Smooth muscle cell (in vitro differentiated cells): ENCODE results near the gene ODF4. TPM values are rescaled to one million over a fixed set of nuclear protein-coding genes. Genes with fewer than 3 reads are reported as not detected.

Experiments used
- DNase-seq: peaks from one replicate; lab custom pipeline; 2025; ENCODE audit not compliant: unreplicated experiment; lab: John Stamatoyannopoulos, UW
- H2AFZ ChIP-seq: fragments of 200-600 bp; sonication (generic); 2 replicates; pipeline ENCODE4 v1.6.0; 2016; ENCODE audit warnings: antibody characterized with exemption, low read depth, mild to moderate bottlenecking
- H3F3A ChIP-seq: fragments of 200-600 bp; sonication (generic); 2 replicates; pipeline ENCODE4 v1.6.0; 2017; ENCODE audit warnings: antibody characterized with exemption, low read depth
- H3K27ac ChIP-seq: fragments of 200-600 bp; sonication (generic); 2 replicates; pipeline ENCODE4 v1.5.1; 2016; ENCODE audit warnings: low read depth, mild to moderate bottlenecking
- H3K27me3 ChIP-seq: fragments of 200-600 bp; sonication (generic); 2 replicates; pipeline ENCODE4 v1.6.1; 2016; ENCODE audit warnings: low read depth, mild to moderate bottlenecking
- H3K36me3 ChIP-seq: fragments of 200-600 bp; sonication (generic); 2 replicates; pipeline ENCODE4 v1.5.1; 2016; ENCODE audit warnings: low read depth
- H3K4me1 ChIP-seq: fragments of 200-600 bp; sonication (generic); 2 replicates; pipeline ENCODE4 v1.5.1; 2016; ENCODE audit warnings: low read depth
- H3K4me2 ChIP-seq: fragments of 200-600 bp; sonication (generic); 2 replicates; pipeline ENCODE4 v1.6.0; 2016; ENCODE audit warnings: mild to moderate bottlenecking
- H3K4me3 ChIP-seq: fragments of 200-600 bp; sonication (generic); 2 replicates; pipeline ENCODE4 v1.5.1; 2016; ENCODE audit warnings: mild to moderate bottlenecking
- H3K79me2 ChIP-seq: fragments of 200-600 bp; sonication (generic); 2 replicates; pipeline ENCODE4 v1.6.0; 2016; ENCODE audit warnings: low read depth, mild to moderate bottlenecking
- H3K9ac ChIP-seq: fragments of 200-600 bp; sonication (generic); 2 replicates; pipeline ENCODE4 v1.6.0; 2016; ENCODE audit warnings: low read depth
- H3K9me3 ChIP-seq: fragments of 200-600 bp; sonication (generic); replicated peaks from 2 replicates; pipeline ENCODE4 v1.5.1; 2016; ENCODE audit warnings: low read depth
- H4K20me1 ChIP-seq: fragments of 200-600 bp; sonication (generic); 2 replicates; pipeline ENCODE4 v1.6.0; 2016; ENCODE audit warnings: low read depth
- WGBS: methylation state at CpG from one replicate; pipeline ENCODE4 v1.1.7; 2016; ENCODE audit warnings: low lambda C conversion rate; 5-methylcytosine and 5-hydroxymethylcytosine counted together
- polyA plus RNA-seq: library from polyadenylated mRNA; unstranded; fragments of >200 nt; fragmentation: Nextera tagmentation; extraction: Ambion mirVana; gene quantifications from 2 replicates; pipeline ENCODE4 v1.2.1, GENCODE V29; 2016
- total RNA-seq: library from RNA; depleted of rRNA; stranded (reverse); fragments of >200 nt; gene quantifications from 2 replicates; pipeline ENCODE4 v1.2.3, GENCODE V29; 2014
- TF ChIP-seq, protein P1 (sequence below): fragments of 200-600 bp; sonication (generic); IDR thresholded peaks from 2 replicates; pipeline ENCODE4 v1.5.1; 2017; ENCODE audit warnings: borderline replicate concordance, mild to moderate bottlenecking, antibody characterized with exemption; ENCODE audit not compliant: insufficient read depth, poor library complexity, severe bottlenecking

Gene ODF4
- total and polyA plus RNA-seq, 2 experiments from 2014 or later, result not detected

DNA sequence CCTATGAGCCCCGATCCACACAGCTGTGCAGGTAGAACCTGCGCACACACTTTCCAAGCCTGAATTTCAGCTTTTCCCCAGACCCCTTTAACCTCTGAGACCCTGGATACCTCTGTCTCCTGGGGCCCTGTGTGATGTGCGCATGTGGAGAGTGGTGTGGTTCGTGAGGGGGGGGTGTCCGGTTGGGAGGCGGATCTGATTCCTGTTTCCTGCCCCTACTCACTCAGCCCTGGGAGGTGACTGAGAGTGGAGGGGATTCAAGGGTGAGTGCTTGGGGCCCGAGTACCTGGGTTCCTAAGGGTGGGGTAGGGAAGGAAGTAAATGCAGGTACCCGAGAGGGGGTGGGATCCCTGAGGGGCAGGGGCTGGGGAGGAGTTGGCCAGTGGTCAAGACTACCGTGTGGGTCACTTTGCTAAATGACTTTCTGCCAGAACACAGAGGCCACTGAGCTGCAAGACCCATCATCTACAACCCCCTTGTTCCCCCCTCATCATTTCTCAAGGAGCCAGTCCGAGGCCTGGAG lies 29.0 kb upstream of the ODF4 start:
- Histone ChIP-seq H3K36me3 (no peaks in the 10 kb centered on the region), H3K27ac (no peak overlapping the region), H3K27me3 (peaks cover 32% of the 10 kb centered on the region), H3K4me3 (no peak overlapping the region), H2AFZ (no peak overlapping the region), H4K20me1 (no peaks in the 10 kb centered on the region), H3K9me3 (no peaks in the 10 kb centered on the region), H3K9ac (no peak overlapping the region), H3K4me1 (peaks cover 11% of the 10 kb centered on the region), H3K4me2 (no peak overlapping the region), H3K79me2 (no peaks in the 10 kb centered on the region), H3F3A (no peaks in the 10 kb centered on the region)
- WGBS, result 77% methylated on average over 8 of the region's 10 CpGs
- no peak for DNase-seq
- TF ChIP-seq, protein P1, sequence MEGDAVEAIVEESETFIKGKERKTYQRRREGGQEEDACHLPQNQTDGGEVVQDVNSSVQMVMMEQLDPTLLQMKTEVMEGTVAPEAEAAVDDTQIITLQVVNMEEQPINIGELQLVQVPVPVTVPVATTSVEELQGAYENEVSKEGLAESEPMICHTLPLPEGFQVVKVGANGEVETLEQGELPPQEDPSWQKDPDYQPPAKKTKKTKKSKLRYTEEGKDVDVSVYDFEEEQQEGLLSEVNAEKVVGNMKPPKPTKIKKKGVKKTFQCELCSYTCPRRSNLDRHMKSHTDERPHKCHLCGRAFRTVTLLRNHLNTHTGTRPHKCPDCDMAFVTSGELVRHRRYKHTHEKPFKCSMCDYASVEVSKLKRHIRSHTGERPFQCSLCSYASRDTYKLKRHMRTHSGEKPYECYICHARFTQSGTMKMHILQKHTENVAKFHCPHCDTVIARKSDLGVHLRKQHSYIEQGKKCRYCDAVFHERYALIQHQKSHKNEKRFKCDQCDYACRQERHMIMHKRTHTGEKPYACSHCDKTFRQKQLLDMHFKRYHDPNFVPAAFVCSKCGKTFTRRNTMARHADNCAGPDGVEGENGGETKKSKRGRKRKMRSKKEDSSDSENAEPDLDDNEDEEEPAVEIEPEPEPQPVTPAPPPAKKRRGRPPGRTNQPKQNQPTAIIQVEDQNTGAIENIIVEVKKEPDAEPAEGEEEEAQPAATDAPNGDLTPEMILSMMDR, result no peak

DNA sequence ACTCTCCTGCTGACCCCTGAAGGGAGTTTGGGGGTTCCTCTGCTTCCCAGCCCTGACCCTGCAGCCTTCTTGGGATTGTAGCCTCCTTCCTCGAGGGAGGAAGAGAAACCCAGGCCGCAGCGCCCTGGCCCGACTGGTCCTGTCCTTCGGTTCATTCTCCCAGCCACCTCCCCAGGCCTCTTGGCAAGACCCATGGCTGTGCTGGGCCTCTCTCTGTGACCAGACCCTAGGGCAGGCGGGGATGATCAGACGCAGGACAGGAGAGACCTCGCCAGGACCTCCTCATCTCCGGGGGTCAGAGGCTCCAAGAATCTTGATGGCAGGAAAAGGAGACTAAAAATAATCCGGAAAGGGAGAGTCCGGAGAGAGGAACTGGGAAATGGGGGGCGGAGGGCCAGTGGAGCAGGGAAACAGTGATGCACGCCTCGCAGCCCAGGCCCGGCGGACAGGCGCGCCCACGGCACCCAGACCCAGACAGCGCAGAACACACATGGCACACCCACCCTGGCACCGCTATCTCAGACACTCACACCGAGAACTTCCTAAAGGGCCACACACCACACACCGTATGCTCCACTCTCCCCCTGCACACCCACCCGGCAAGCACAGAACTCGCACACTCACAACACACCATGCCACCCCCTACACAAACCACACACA lies 28.4 kb upstream of the ODF4 start:
- WGBS, result 90% methylated on average over 16 of the region's 25 CpGs
- H3K27me3 ChIP-seq, result peaks cover 38% of the 10 kb centered on the region
- no peak overlapping the region for H3K9ac ChIP-seq
- TF ChIP-seq, protein P1, result no peak
- no peak overlapping the region for H3K4me2 ChIP-seq
- no peaks in the 10 kb centered on the region for H3K79me2 ChIP-seq
- no peak overlapping the region for H2AFZ ChIP-seq
- no peak for DNase-seq
- H3K4me3 ChIP-seq, result no peak overlapping the region
- no peaks in the 10 kb centered on the region for H3K36me3 ChIP-seq
- no peaks in the 10 kb centered on the region for H4K20me1 ChIP-seq
- peaks cover 14% of the 10 kb centered on the region for H3K4me1 ChIP-seq
- H3K9me3 ChIP-seq, result no peaks in the 10 kb centered on the region
- H3K27ac ChIP-seq, result no peak overlapping the region
- H3F3A ChIP-seq, result no peaks in the 10 kb centered on the region

DNA sequence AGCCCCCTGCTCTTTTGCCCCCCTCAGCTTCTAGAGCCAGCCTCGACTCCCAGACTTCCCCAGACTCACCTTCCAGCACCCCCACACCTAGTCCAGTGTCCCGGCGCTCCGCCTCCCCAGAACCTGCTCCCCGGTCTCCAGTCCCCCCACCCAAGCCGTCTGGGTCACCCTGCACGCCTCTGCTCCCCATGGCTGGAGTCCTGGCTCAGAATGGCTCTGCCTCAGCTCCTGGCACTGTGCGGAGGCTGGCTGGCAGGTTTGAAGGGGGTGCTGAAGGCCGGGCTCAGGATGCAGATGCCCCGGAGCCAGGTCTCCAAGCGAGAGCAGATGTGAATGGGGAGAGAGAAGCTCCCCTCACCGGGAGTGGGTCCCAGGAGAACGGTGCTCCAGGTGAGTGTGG lies 27.4 kb upstream of the ODF4 start:
- Histone ChIP-seq H2AFZ (no peak overlapping the region), H3K9ac (no peak overlapping the region), H3K4me3 (no peak overlapping the region), H3F3A (no peaks in the 10 kb centered on the region), H3K27me3 (peaks cover 48% of the 10 kb centered on the region), H3K9me3 (no peaks in the 10 kb centered on the region), H4K20me1 (no peaks in the 10 kb centered on the region), H3K36me3 (no peaks in the 10 kb centered on the region), H3K4me1 (peaks cover 14% of the 10 kb centered on the region), H3K4me2 (no peak overlapping the region), H3K79me2 (no peaks in the 10 kb centered on the region), H3K27ac (no peak overlapping the region)
- no peak for DNase-seq
- 86% methylated on average over 13 of the region's 13 CpGs for WGBS
- TF ChIP-seq, protein P1, result no peak
